Trophoblast cell (in vitro differentiated cells and primary cell): ENCODE data around the gene HMGCL.

ENCODE experiments used
- DNase-seq, 2 donors: peaks; one replicate each; pipeline ENCODE4 v3.0.0-alpha.2; 2016
- H2AFZ ChIP-seq: 2 replicates; pipeline ENCODE4 v1.6.1; 2013; ENCODE audit warnings: low read length, moderate library complexity, mild to moderate bottlenecking; ENCODE audit not compliant: insufficient read depth, poor library complexity
- H2AK5ac ChIP-seq: 2 replicates; pipeline ENCODE4 v1.6.1; 2013; ENCODE audit warnings: mild to moderate bottlenecking, low read length
- H2BK120ac ChIP-seq: 2 replicates; pipeline ENCODE4 v1.6.1; 2013; ENCODE audit warnings: low read length, mild to moderate bottlenecking, moderate library complexity; ENCODE audit not compliant: insufficient read depth, poor library complexity
- H2BK12ac ChIP-seq: 2 replicates; pipeline ENCODE4 v1.6.1; 2013; ENCODE audit warnings: mild to moderate bottlenecking, low read length, moderate library complexity
- H2BK5ac ChIP-seq: 2 replicates; pipeline ENCODE4 v1.6.1; 2013; ENCODE audit warnings: low read length, low read depth, moderate library complexity, mild to moderate bottlenecking; ENCODE audit not compliant: poor library complexity
- H3K14ac ChIP-seq: 2 replicates; pipeline ENCODE4 v1.6.1; 2013; ENCODE audit warnings: mild to moderate bottlenecking, low read length
- H3K18ac ChIP-seq: 2 replicates; pipeline ENCODE4 v1.6.1; 2013; ENCODE audit warnings: mild to moderate bottlenecking, low read length
- H3K23ac ChIP-seq: 2 replicates; pipeline ENCODE4 v1.6.1; 2013; ENCODE audit warnings: low read length
- H3K27ac ChIP-seq: 2 replicates; pipeline ENCODE4 v1.5.1; 2013; ENCODE audit warnings: low read depth, mild to moderate bottlenecking, inconsistent platforms, low read length, moderate library complexity
- H3K27me3 ChIP-seq: 2 replicates; pipeline ENCODE4 v1.6.1; 2013; ENCODE audit warnings: inconsistent platforms, mild to moderate bottlenecking, low read length, moderate library complexity; ENCODE audit not compliant: insufficient read depth
- H3K36me3 ChIP-seq, 2 experiments: 1 replicate in 1 of 2; 2 replicates in 1 of 2; pipeline ENCODE4 v1.6.1; 2013; ENCODE audit warnings: low read length in 2 of 2, mild to moderate bottlenecking in 2 of 2, moderate library complexity in 1 of 2; ENCODE audit not compliant: insufficient read depth in 2 of 2, control insufficient read depth in 1 of 2
- H3K4ac ChIP-seq: 2 replicates; pipeline ENCODE4 v1.6.1; 2013; ENCODE audit warnings: low read depth, mild to moderate bottlenecking, low read length, moderate library complexity
- H3K4me1 ChIP-seq, 2 experiments: 1 replicate in 1 of 2; 2 replicates in 1 of 2; pipeline ENCODE4 v1.6.1; 2013; ENCODE audit warnings: low read length in 2 of 2, mild to moderate bottlenecking in 2 of 2, moderate library complexity in 1 of 2; ENCODE audit not compliant: insufficient read depth in 2 of 2, control insufficient read depth in 1 of 2
- H3K4me2 ChIP-seq: 2 replicates; pipeline ENCODE4 v1.6.1; 2013; ENCODE audit warnings: inconsistent platforms, mild to moderate bottlenecking, low read length, moderate library complexity
- H3K4me3 ChIP-seq: 2 replicates; pipeline ENCODE4 v1.5.1; 2013; ENCODE audit warnings: mild to moderate bottlenecking, low read depth, low read length, inconsistent platforms
- H3K79me1 ChIP-seq: one replicate; pipeline ENCODE4 v1.6.1; 2013; ENCODE audit warnings: low read length
- H3K79me2 ChIP-seq: 2 replicates; pipeline ENCODE4 v1.6.1; 2013; ENCODE audit warnings: low read length, mild to moderate bottlenecking; ENCODE audit not compliant: control insufficient read depth, insufficient read depth, poor library complexity
- H3K9ac ChIP-seq: 2 replicates; pipeline ENCODE4 v1.6.1; 2013; ENCODE audit warnings: mild to moderate bottlenecking, low read length
- H3K9me3 ChIP-seq: 2 replicates; pipeline ENCODE4 v1.6.1; 2013; ENCODE audit warnings: low read depth, mild to moderate bottlenecking, control low read depth, inconsistent platforms, low read length; ENCODE audit not compliant: insufficient read depth
- H4K12ac ChIP-seq: 2 replicates; pipeline ENCODE4 v1.6.1; 2013; ENCODE audit warnings: low read depth, mild to moderate bottlenecking, low read length, moderate library complexity
- H4K8ac ChIP-seq: 2 replicates; pipeline ENCODE4 v1.6.1; 2013; ENCODE audit warnings: low read depth, mild to moderate bottlenecking, low read length, moderate library complexity
- H4K91ac ChIP-seq: one replicate; pipeline ENCODE4 v1.6.1; 2013; ENCODE audit warnings: low read depth, mild to moderate bottlenecking, low read length, moderate library complexity
- WGBS: extraction: QIAGEN DNeasy Blood & Tissue Kit; methylation state at CpG from one replicate; pipeline ENCODE4 v1.1.7; 2013; ENCODE audit warnings: missing lambda C conversion rate; ENCODE audit not compliant: insufficient read length, insufficient coverage; ENCODE audit errors: extremely low coverage; 5-methylcytosine and 5-hydroxymethylcytosine counted together

Gene HMGCL

GRCh38 chr1:23823767-23824166, 1.5 kb downstream of the HMGCL start:
- H2AK5ac ChIP-seq: no peak overlapping the region
- H3K4me2 ChIP-seq: no peak overlapping the region
- H3K9ac ChIP-seq: no peak overlapping the region
- no peaks in the 10 kb centered on the region for H3K27me3 ChIP-seq
- no peak overlapping the region for H4K12ac ChIP-seq
- H3K4me3 ChIP-seq: no peak overlapping the region
- H3K36me3 ChIP-seq: no peaks in the 10 kb centered on the region
- H3K79me1 ChIP-seq: peaks cover 4% of the 10 kb centered on the region
- no peak overlapping the region for H3K4ac ChIP-seq
- H3K79me2 ChIP-seq: peaks cover 3% of the 10 kb centered on the region
- DNase-seq: no peak
- no peak overlapping the region for H3K27ac ChIP-seq
- no peak overlapping the region for H3K14ac ChIP-seq
- H2AFZ ChIP-seq: no peak overlapping the region
- H3K18ac ChIP-seq: no peak overlapping the region
- H2BK120ac ChIP-seq: no peak overlapping the region
- WGBS: no CpG with 5 or more reads among the region's 7 CpGs
- no peak overlapping the region for H2BK5ac ChIP-seq
- no peak overlapping the region for H3K23ac ChIP-seq
- H3K4me1 ChIP-seq: no peaks in the 10 kb centered on the region
- H3K9me3 ChIP-seq: no peaks in the 10 kb centered on the region
- no peak overlapping the region for H2BK12ac ChIP-seq
- H4K91ac ChIP-seq: no peak overlapping the region
- H4K8ac ChIP-seq: no peak overlapping the region

- H3K4me2 ChIP-seq: no peak overlapping the region
- no CpG with 5 or more reads among the region's 3 CpGs for WGBS
- H3K79me1 ChIP-seq: no peaks in the 10 kb centered on the region
- H2AFZ ChIP-seq: no peak overlapping the region
- no peak overlapping the region for H2BK12ac ChIP-seq
- H4K12ac ChIP-seq: no peak overlapping the region
- no peak overlapping the region for H3K18ac ChIP-seq
- H4K91ac ChIP-seq: no peak overlapping the region
- no peak for DNase-seq
- H3K27ac ChIP-seq: no peak overlapping the region
- H2BK120ac ChIP-seq: no peak overlapping the region
- no peaks in the 10 kb centered on the region for H3K79me2 ChIP-seq
- H3K14ac ChIP-seq: no peak overlapping the region
- no peak overlapping the region for H3K4ac ChIP-seq
- no peak overlapping the region for H3K4me3 ChIP-seq
- no peak overlapping the region for H3K23ac ChIP-seq
- H2BK5ac ChIP-seq: no peak overlapping the region
- H4K8ac ChIP-seq: no peak overlapping the region
- no peak overlapping the region for H3K9ac ChIP-seq
- H3K9me3 ChIP-seq: no peaks in the 10 kb centered on the region
- no peaks in the 10 kb centered on the region for H3K27me3 ChIP-seq
- no peak overlapping the region for H2AK5ac ChIP-seq
- H3K36me3 ChIP-seq: peaks cover 12% of the 10 kb centered on the region in 2 experiments
- no peaks in the 10 kb centered on the region for H3K4me1 ChIP-seq
These were observed 7.6 kb downstream of the HMGCL start for GRCh38 chr1:23817633-23818032.

- Histone ChIP-seq H3K9me3 (no peaks in the 10 kb centered on the region), H3K4me3 (no peak overlapping the region), H3K79me1 (no peaks in the 10 kb centered on the region), H3K4me2 (no peak overlapping the region), H4K12ac (no peak overlapping the region), H3K4ac (no peak overlapping the region), H3K14ac (no peak overlapping the region), H2AFZ (no peak overlapping the region), H2BK12ac (no peak overlapping the region), H3K23ac (no peak overlapping the region), H4K8ac (no peak overlapping the region), H3K4me1 (no peaks in the 10 kb centered on the region), H2BK5ac (no peak overlapping the region), H2AK5ac (no peak overlapping the region), H3K27me3 (no peaks in the 10 kb centered on the region), H3K27ac (no peak overlapping the region), H2BK120ac (no peak overlapping the region), H3K18ac (no peak overlapping the region), H4K91ac (no peak overlapping the region), H3K79me2 (no peaks in the 10 kb centered on the region), H3K9ac (no peak overlapping the region), H3K36me3 (peaks cover 14 to 18% of the 10 kb centered on the region in 2 experiments)
- DNase-seq: no peak
These were observed 8.3 kb downstream of the HMGCL start for GRCh38 chr1:23816906-23817305.

DNA sequence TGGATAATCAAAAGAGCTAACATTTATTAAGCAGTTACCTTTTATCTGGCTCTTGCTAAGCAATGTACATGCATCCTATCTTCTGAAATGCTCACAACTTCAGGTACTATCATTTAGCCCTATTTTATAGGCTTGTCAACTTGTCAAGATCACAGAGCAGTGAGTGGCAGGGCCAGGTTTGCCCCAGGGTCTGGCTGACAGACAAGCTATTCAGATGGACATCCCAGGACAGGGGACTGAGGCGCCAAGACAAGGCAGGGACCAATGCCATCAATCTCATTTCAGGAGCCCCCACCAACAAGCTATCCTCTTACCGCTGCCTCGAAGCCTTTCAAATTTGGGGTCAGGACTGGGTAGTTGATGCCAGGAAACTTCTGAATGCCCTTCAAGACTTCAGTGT, 8.9 kb downstream of the HMGCL start:
- H3K9me3 ChIP-seq: no peaks in the 10 kb centered on the region
- no peak overlapping the region for H4K91ac ChIP-seq
- no peaks in the 10 kb centered on the region for H3K79me2 ChIP-seq
- H2BK5ac ChIP-seq: no peak overlapping the region
- no peak overlapping the region for H4K8ac ChIP-seq
- no peaks in the 10 kb centered on the region for H3K27me3 ChIP-seq
- H3K4ac ChIP-seq: no peak overlapping the region
- H2AFZ ChIP-seq: no peak overlapping the region
- peaks cover 15 to 19% of the 10 kb centered on the region in 2 experiments for H3K36me3 ChIP-seq
- H3K18ac ChIP-seq: no peak overlapping the region
- no peak overlapping the region for H3K9ac ChIP-seq
- H4K12ac ChIP-seq: no peak overlapping the region
- no peak overlapping the region for H3K14ac ChIP-seq
- H3K4me2 ChIP-seq: no peak overlapping the region
- no peak overlapping the region for H2AK5ac ChIP-seq
- H3K4me3 ChIP-seq: no peak overlapping the region
- H2BK120ac ChIP-seq: no peak overlapping the region
- no peak overlapping the region for H3K23ac ChIP-seq
- no peaks in the 10 kb centered on the region for H3K79me1 ChIP-seq
- WGBS: no CpG with 5 or more reads among the region's 3 CpGs
- H3K4me1 ChIP-seq: no peaks in the 10 kb centered on the region
- no peak overlapping the region for H2BK12ac ChIP-seq
- no peak for DNase-seq
- H3K27ac ChIP-seq: no peak overlapping the region
